Endothelial cell of umbilical vein (primary cell): Measurements from ENCODE around the gene NFATC1. TPM values are rescaled to one million over a fixed set of nuclear protein-coding genes. Genes with fewer than 3 reads are reported as not detected.

ENCODE experiments used
- BruUV-seq: library from RNA; stranded (reverse); fragments of 400-500 nt; replicated peaks from 2 replicates; lab custom pipeline; 2021; lab: Mats Ljungman, UMichigan
- CTCF ChIA-PET: fragments of 300-600, 350-600 bp; sonication (Branson Sonifier 250); formaldehyde crosslinking; loops from one replicate; lab custom pipeline; 2021; ENCODE audit warnings: antibody characterized with exemption, inconsistent platforms; lab: Charles Lee
- POLR2A ChIA-PET: fragments of 300-600, 350-600 bp; sonication (Branson Sonifier 250); formaldehyde crosslinking; loops from one replicate; lab custom pipeline; 2021; ENCODE audit warnings: antibody characterized with exemption, inconsistent platforms; lab: Charles Lee
- DNase-seq: peaks from one replicate; pipeline ENCODE4 v3.0.0-alpha.2; 2011; ENCODE audit warnings: low read depth, low spot score
- FAIRE-seq: peaks from 2 replicates; lab custom pipeline; 2011; peaks lifted over from hg19 to GRCh38; lab: Jason Lieb, UNC
- H2AFZ ChIP-seq: 2 replicates; pipeline ENCODE4 v1.6.0; 2012; ENCODE audit warnings: low read depth, low read length, control low read depth, inconsistent platforms
- H3K27ac ChIP-seq: 2 replicates; pipeline ENCODE4 v1.5.1; 2011; ENCODE audit warnings: low read depth, mild to moderate bottlenecking, control low read depth, low read length, moderate library complexity; ENCODE audit not compliant: insufficient read depth
- H3K27me3 ChIP-seq, 2 experiments: 2 replicates each; pipeline versions ENCODE4 v1.6.0 to v1.6.1; 2011; ENCODE audit warnings: low read length in 2 of 2, mixed read lengths in 1 of 2; ENCODE audit not compliant: control insufficient read depth in 2 of 2, insufficient read depth in 2 of 2
- H3K36me3 ChIP-seq, 2 experiments: 2 replicates in 1 of 2; 3 replicates in 1 of 2; pipeline ENCODE4 v1.5.1; 2011; ENCODE audit warnings: low read length in 2 of 2, mild to moderate bottlenecking in 1 of 2, moderate library complexity in 1 of 2; ENCODE audit not compliant: control insufficient read depth in 2 of 2, insufficient read depth in 2 of 2; ENCODE audit errors: extremely low read depth in 1 of 2
- H3K4me1 ChIP-seq: 3 replicates; pipeline ENCODE4 v1.5.1; 2011; ENCODE audit warnings: mild to moderate bottlenecking, low read length; ENCODE audit not compliant: control insufficient read depth, insufficient read depth; ENCODE audit errors: extremely low read depth
- H3K4me2 ChIP-seq: 2 replicates; pipeline ENCODE4 v1.6.1; 2011; ENCODE audit warnings: low read length, control low read depth, mixed read lengths; ENCODE audit not compliant: insufficient read depth
- H3K4me3 ChIP-seq, 3 experiments: fragments of 200-600 bp in 1 of 3; sonication (generic), shearing (Covaris generic) in 1 of 3; replicated peaks in 1 of 3; 2 replicates each; pipeline ENCODE4 v1.5.1; 2011 to 2016; ENCODE audit warnings: control low read depth in 3 of 3, low read length in 3 of 3, mild to moderate bottlenecking in 2 of 3, inconsistent platforms in 1 of 3, low read depth in 1 of 3, moderate library complexity in 1 of 3; ENCODE audit not compliant: insufficient read depth in 1 of 3
- H3K79me2 ChIP-seq: 2 replicates; pipeline ENCODE4 v1.6.0; 2012; ENCODE audit warnings: low read length, inconsistent platforms; ENCODE audit not compliant: control insufficient read depth, insufficient read depth
- H3K9ac ChIP-seq: replicated peaks from 2 replicates; pipeline ENCODE3; 2011; ENCODE audit warnings: low read length, control low read depth; ENCODE audit not compliant: insufficient read depth; ENCODE audit errors: extremely low read depth
- H3K9me1 ChIP-seq: replicated peaks from 3 replicates; pipeline ENCODE4 v1.6.0; 2011; ENCODE audit warnings: mild to moderate bottlenecking, low read length; ENCODE audit not compliant: control insufficient read depth, insufficient read depth; ENCODE audit errors: extremely low read depth
- H3K9me3 ChIP-seq: replicated peaks from 2 replicates; pipeline ENCODE4 v1.5.1; 2012; ENCODE audit warnings: low read length, inconsistent platforms; ENCODE audit not compliant: control insufficient read depth, insufficient read depth
- H4K20me1 ChIP-seq: replicated peaks from 2 replicates; pipeline ENCODE3; 2011; ENCODE audit warnings: mild to moderate bottlenecking, low read length; ENCODE audit not compliant: control insufficient read depth, insufficient read depth; ENCODE audit errors: extremely low read depth
- CTCF ChIP-seq, 2 donors: IDR thresholded peaks; 1 replicate in 1 of 2; 2 replicates in 1 of 2; pipeline ENCODE4 v1.5.1; 2011; ENCODE audit warnings: low read length in 2 of 2, mild to moderate bottlenecking in 2 of 2, moderate library complexity in 2 of 2, control low read depth in 1 of 2, inconsistent platforms in 1 of 2, low read depth in 1 of 2; ENCODE audit not compliant: insufficient read depth in 1 of 2; ENCODE audit errors: extremely low read depth in 1 of 2
- EZH2 ChIP-seq: IDR thresholded peaks from 2 replicates; pipeline ENCODE4 v1.6.1; 2012; ENCODE audit warnings: borderline replicate concordance, low read depth, mild to moderate bottlenecking, moderate library complexity, low read length, inconsistent platforms; ENCODE audit not compliant: severe bottlenecking
- FOS ChIP-seq: IDR thresholded peaks from 2 replicates; pipeline ENCODE4 v1.6.1; 2011; ENCODE audit warnings: mild to moderate bottlenecking, low read length, moderate library complexity, borderline replicate concordance; ENCODE audit not compliant: insufficient read depth
- GATA2 ChIP-seq: IDR thresholded peaks from 2 replicates; pipeline ENCODE4 v1.7.0; 2011; ENCODE audit warnings: low read depth, mild to moderate bottlenecking, moderate library complexity, mixed read lengths, low read length; ENCODE audit not compliant: insufficient read length, insufficient read depth
- JUN ChIP-seq: IDR thresholded peaks from 2 replicates; pipeline ENCODE4 v1.6.1; 2011; ENCODE audit warnings: borderline replicate concordance, low read depth; ENCODE audit not compliant: insufficient read length, insufficient read depth
- MAX ChIP-seq: IDR thresholded peaks from 2 replicates; pipeline ENCODE4 v1.6.1; 2011; ENCODE audit not compliant: insufficient read depth, insufficient read length
- MYC ChIP-seq: IDR thresholded peaks from one replicate; pipeline ENCODE4 v1.6.1; 2011; ENCODE audit warnings: mild to moderate bottlenecking, low read depth, low read length
- POLR2A ChIP-seq: IDR thresholded peaks from 2 replicates; pipeline ENCODE4 v1.6.1; 2012; ENCODE audit warnings: low read depth, mild to moderate bottlenecking, control low read depth, low read length
- POLR2AphosphoS5 ChIP-seq: IDR thresholded peaks from 2 replicates; pipeline ENCODE4 v1.6.1; 2012; ENCODE audit warnings: low read depth, mild to moderate bottlenecking, control low read depth, low read length, moderate library complexity; ENCODE audit not compliant: insufficient read depth
- dilution Hi-C: fragments of 300-500 bp; cut with MboI; formaldehyde crosslinking; loops from one replicate; pipeline ENCODE4 v1.15.0; 2019; ENCODE audit warnings: low sequenced_read_pairs; ENCODE audit not compliant: extremely low pct_ligation_motif_present
- intact Hi-C: fragments of 100-400 bp; cut with micrococcal nuclease; formaldehyde crosslinking; loops from one replicate; pipeline ENCODE4 v1.10.0; 2022
- polyA plus RNA-seq, 4 experiments: library from polyadenylated mRNA; depleted of rRNA in 3 of 4; stranded (reverse) in 3 of 4; unstranded in 1 of 4; fragments of >200 nt; gene quantifications; 2 replicates each; pipeline versions ENCODE4 v1.2.1 to v1.2.3, GENCODE V29; 2011 to 2012; ENCODE audit warnings: missing spikeins in 1 of 4
- total RNA-seq: library from RNA; stranded (reverse); gene quantifications from 2 replicates; pipeline ENCODE4 v1.2.3, GENCODE V29; 2021

The NFATC1 gene
- total and polyA plus RNA-seq, 2 donors (not counting 3 experiments of a cell fraction or from before 2014, with no cell fraction given), result 11.1 to 30.0 TPM

- CTCF ChIA-PET, result interaction anchor here (1.4 kb wide), 1 partner anchor 11 kb away, joined by 5 read pairs; no protein-coding TSS in a partner anchor
- dilution Hi-C loops, result no loop called here
Measured at GRCh38 chr18:79385708-79386341, 9.9 kb upstream of the NFATC1 start.

More at GRCh38 chr18:79385708-79386341, 9.9 kb upstream of the NFATC1 start:
- intact Hi-C loops, result loop anchor here (10.0 kb wide), 1 partner anchor 649 kb away; the partner anchor contains the start of gene RBFA
- Histone ChIP-seq H3K9ac (no peak overlapping the region), H3K36me3 (no peaks in the 10 kb centered on the region), H3K4me1 (no peaks in the 10 kb centered on the region), H3K27ac (no peak overlapping the region), H3K9me3 (no peaks in the 10 kb centered on the region), H2AFZ (no peak overlapping the region), H3K4me2 (no peak overlapping the region), H3K27me3 (peaks cover 0 to 6% of the 10 kb centered on the region in 2 experiments), H3K9me1 (no peaks in the 10 kb centered on the region), H3K79me2 (no peaks in the 10 kb centered on the region), H4K20me1 (no peaks in the 10 kb centered on the region), H3K4me3 (no peak overlapping the region)
- no peak for DNase-seq
- FAIRE-seq, result no peak
- BruUV-seq, result no TSS peak
- TF ChIP-seq EZH2 (no peak), POLR2AphosphoS5 (no peak), FOS (no peak), MYC (no peak), POLR2A (no peak), GATA2 (no peak), JUN (no peak), CTCF (IDR thresholded peaks at IDR 0.05; ENCODE audit: extremely low read depth in 1 of 2, insufficient read depth in 1 of 2, low read depth in 1 of 2, low read length in 2 of 2) (no peak), MAX (no peak)
- POLR2A ChIA-PET, result no interaction called here
